Erythroblast (primary cell): ENCODE measurements around the gene LTBP1.

Experiments
- GATA1 ChIP-seq: IDR thresholded peaks from 2 replicates; pipeline ENCODE4 v1.6.1; 2011; ENCODE audit warnings: low read depth, mild to moderate bottlenecking, control low read depth, low read length, moderate library complexity
- POLR2A ChIP-seq: IDR thresholded peaks from 2 replicates; pipeline ENCODE4 v1.6.1; 2011; ENCODE audit warnings: mild to moderate bottlenecking, low read length

GRCh38 chr2:33404321-33404720 lies 457.6 kb downstream of the LTBP1 start:
- TF ChIP-seq POLR2A, result no peak
- no peak for TF ChIP-seq GATA1
